Liver (tissue), 9 donors: ENCODE results near the gene RBM20. TPM values are rescaled to one million over a fixed set of nuclear protein-coding genes. Genes with fewer than 3 reads are reported as not detected.

Experiments used
- DNase-seq: peaks from one replicate; pipeline ENCODE4 v3.0.0-alpha.2; 2017; ENCODE audit warnings: low spot score
- H3K27ac ChIP-seq, 2 donors: one replicate each; pipeline ENCODE4 v1.7.0; 2013; ENCODE audit warnings: inconsistent platforms in 2 of 2, low read length in 2 of 2, control low read depth in 1 of 2, low read depth in 1 of 2, mild to moderate bottlenecking in 1 of 2
- H3K27me3 ChIP-seq, 4 donors: one replicate each; pipeline versions ENCODE4 v1.6.1 to v1.7.0; 2013; ENCODE audit warnings: low read length in 3 of 4, inconsistent platforms in 1 of 4, mild to moderate bottlenecking in 1 of 4, moderate library complexity in 1 of 4; ENCODE audit not compliant: control insufficient read depth in 4 of 4, insufficient read depth in 4 of 4
- H3K36me3 ChIP-seq, 4 donors: one replicate each; pipeline versions ENCODE4 v1.6.1 to v1.7.0; 2013; ENCODE audit warnings: low read length in 3 of 4, mild to moderate bottlenecking in 3 of 4, low read depth in 1 of 4, moderate library complexity in 1 of 4; ENCODE audit not compliant: control insufficient read depth in 4 of 4, insufficient read depth in 3 of 4
- H3K4me1 ChIP-seq, 4 donors: one replicate each; pipeline versions ENCODE4 v1.6.1 to v1.7.0; 2013; ENCODE audit warnings: low read length in 3 of 4, mild to moderate bottlenecking in 3 of 4, moderate library complexity in 1 of 4; ENCODE audit not compliant: control insufficient read depth in 4 of 4, insufficient read depth in 4 of 4
- H3K4me3 ChIP-seq, 3 donors: one replicate each; pipeline versions ENCODE4 v1.6.1 to v1.7.0; 2013; ENCODE audit warnings: low read length in 3 of 3, control low read depth in 1 of 3, low read depth in 1 of 3, mild to moderate bottlenecking in 1 of 3
- H3K9ac ChIP-seq, 2 donors: one replicate each; pipeline ENCODE4 v1.7.0; 2013; ENCODE audit warnings: low read length in 2 of 2, mild to moderate bottlenecking in 2 of 2, moderate library complexity in 2 of 2, control low read depth in 1 of 2, low read depth in 1 of 2
- H3K9me3 ChIP-seq, 4 donors: one replicate each; pipeline versions ENCODE4 v1.6.1 to v1.7.0; 2013; ENCODE audit warnings: low read length in 3 of 4; ENCODE audit not compliant: control insufficient read depth in 4 of 4
- EGR1 ChIP-seq, 2 donors: IDR thresholded peaks; 2 replicates each; pipeline ENCODE4 v1.6.1; 2016 to 2018; ENCODE audit warnings: antibody characterized with exemption in 2 of 2, low read depth in 2 of 2
- GABPA ChIP-seq, 2 donors: IDR thresholded peaks in 1 of 2; conservative IDR thresholded peaks in 1 of 2; 2 replicates each; pipeline ENCODE4 v1.6.1; 2016; ENCODE audit warnings: antibody characterized with exemption in 2 of 2, mild to moderate bottlenecking in 1 of 2, moderate library complexity in 1 of 2
- HNF4A ChIP-seq, 2 donors: conservative IDR thresholded peaks; 2 replicates each; pipeline ENCODE4 v1.6.1; 2016; ENCODE audit warnings: antibody characterized with exemption in 2 of 2, mild to moderate bottlenecking in 2 of 2
- JUND ChIP-seq, 2 donors: IDR thresholded peaks; 2 replicates each; pipeline ENCODE4 v1.6.1; 2016; ENCODE audit warnings: antibody characterized with exemption in 2 of 2
- NR2F2 ChIP-seq: IDR thresholded peaks from 2 replicates; pipeline ENCODE4 v1.6.1; 2016; ENCODE audit warnings: antibody characterized with exemption
- RAD21 ChIP-seq, 2 donors: IDR thresholded peaks; 2 replicates each; pipeline ENCODE4 v1.6.1; 2016; ENCODE audit warnings: antibody characterized with exemption in 2 of 2, mild to moderate bottlenecking in 2 of 2
- RXRA ChIP-seq, 2 donors: IDR thresholded peaks; 2 replicates each; pipeline ENCODE4 v1.6.1; 2017 to 2018; ENCODE audit warnings: antibody characterized with exemption in 2 of 2, mild to moderate bottlenecking in 1 of 2
- TAF1 ChIP-seq: conservative IDR thresholded peaks from 2 replicates; pipeline ENCODE4 v1.6.1; 2016; ENCODE audit warnings: antibody characterized with exemption, mild to moderate bottlenecking
- WGBS: extraction: QIAGEN DNeasy Blood & Tissue Kit; methylation state at CpG from one replicate; pipeline ENCODE4 v1.1.7; 2013; 5-methylcytosine and 5-hydroxymethylcytosine counted together
- polyA plus RNA-seq, 2 donors: library from polyadenylated mRNA; stranded (reverse) in 1 of 2; unstranded in 1 of 2; fragments of 200-250 nt in 1 of 2; fragments of >200 nt in 1 of 2; fragmentation: Nextera tagmentation in 1 of 2; extraction: Ambion mirVana in 1 of 2; gene quantifications; one replicate each; pipeline versions ENCODE4 v1.2.1 to v1.2.3, GENCODE V29; 2013 to 2015
- total RNA-seq, 2 donors: library from RNA; depleted of rRNA; stranded (reverse); fragments of >200 nt; gene quantifications; one replicate each; pipeline ENCODE4 v1.2.3, GENCODE V29; 2014
- TF ChIP-seq, protein P1 (sequence below): IDR thresholded peaks from 2 replicates; pipeline ENCODE4 v1.6.1; 2016; ENCODE audit warnings: antibody characterized with exemption
- TF ChIP-seq, protein P2 (sequence below): IDR thresholded peaks from 2 replicates; pipeline ENCODE4 v1.6.1; 2016; ENCODE audit warnings: antibody characterized with exemption
- TF ChIP-seq, protein P3 (sequence below): fragments of 150-350 bp; IDR thresholded peaks from 2 replicates; pipeline ENCODE4 v1.5.1; 2017; ENCODE audit warnings: improper control_type of control experiment, low read depth, low read length; ENCODE audit not compliant: missing input control
- donor health status: healthy.
- donor health status: healthy.
- donor health status: healthy.
- donor health status: healthy.
- donor health status: healthy.

The RBM20 gene
- total and polyA plus RNA-seq, 4 donors = 0.03 to 0.08 (median 0.05) TPM; not detected in 1

DNA sequence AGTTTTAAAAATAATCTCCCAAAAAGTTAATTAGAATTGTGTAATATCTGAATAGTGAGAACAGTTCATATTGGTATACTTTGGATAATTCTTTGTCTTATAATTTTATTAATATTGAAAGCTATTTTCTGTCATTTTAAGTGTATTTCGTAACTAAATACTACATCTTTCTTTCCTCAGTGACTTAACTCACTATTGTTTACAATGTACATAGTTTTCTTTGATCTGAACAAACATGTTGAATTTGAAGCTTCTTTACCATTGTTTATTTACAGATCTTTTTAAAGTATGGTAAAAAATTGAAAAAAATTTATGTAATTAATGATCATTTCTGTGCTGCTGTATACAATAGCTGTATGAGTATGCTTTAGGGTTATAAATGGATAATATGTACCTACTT, 232.7 kb downstream of the RBM20 start:
- H3K36me3 ChIP-seq = peaks cover 0 to 24% (median 7%) of the 10 kb centered on the region in 4 donors

GRCh38 chr10:110880012-110880411, 235.9 kb downstream of the RBM20 start:
- Histone ChIP-seq H3K36me3 (peaks cover 0 to 36% (median 13%) of the 10 kb centered on the region in 4 donors), H3K27me3 (no peaks in the 10 kb centered on the region), H3K4me3 (no peak overlapping the region), H3K9me3 (no peaks in the 10 kb centered on the region), H3K27ac (no peak overlapping the region), H3K9ac (no peak overlapping the region), H3K4me1 (peaks cover 0 to 22% (median 3%) of the 10 kb centered on the region in 4 donors)
- TF ChIP-seq JUND (IDR thresholded peaks at IDR 0.05) (no peak), HNF4A (conservative IDR thresholded peaks at IDR 0.05) (no peak), TAF1 (no peak), RXRA (IDR thresholded peaks at IDR 0.05) (no peak), NR2F2 (no peak), RAD21 (IDR thresholded peaks at IDR 0.05) (no peak), GABPA (IDR thresholded peaks at IDR 0.05 in 1 of 2, conservative IDR thresholded peaks at IDR 0.05 in 1 of 2) (no peak)
- TF ChIP-seq, protein P1, sequence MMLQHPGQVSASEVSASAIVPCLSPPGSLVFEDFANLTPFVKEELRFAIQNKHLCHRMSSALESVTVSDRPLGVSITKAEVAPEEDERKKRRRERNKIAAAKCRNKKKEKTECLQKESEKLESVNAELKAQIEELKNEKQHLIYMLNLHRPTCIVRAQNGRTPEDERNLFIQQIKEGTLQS = no peak
- 93% methylated on average over 3 of the region's 3 CpGs for WGBS
- no peak for DNase-seq

More for the DNA sequence above, 232.7 kb downstream of the RBM20 start:
- 99% methylated on average over 1 of the region's 1 CpG for WGBS
- H3K9me3 ChIP-seq = no peaks in the 10 kb centered on the region
- H3K27me3 ChIP-seq = no peaks in the 10 kb centered on the region
- DNase-seq = no peak
- no peak overlapping the region for H3K9ac ChIP-seq
- no peak overlapping the region for H3K4me3 ChIP-seq
- H3K4me1 ChIP-seq = peaks cover 3 to 34% (median 9%) of the 10 kb centered on the region in 4 donors
- H3K27ac ChIP-seq = no peak overlapping the region
- TF ChIP-seq, protein P2, sequence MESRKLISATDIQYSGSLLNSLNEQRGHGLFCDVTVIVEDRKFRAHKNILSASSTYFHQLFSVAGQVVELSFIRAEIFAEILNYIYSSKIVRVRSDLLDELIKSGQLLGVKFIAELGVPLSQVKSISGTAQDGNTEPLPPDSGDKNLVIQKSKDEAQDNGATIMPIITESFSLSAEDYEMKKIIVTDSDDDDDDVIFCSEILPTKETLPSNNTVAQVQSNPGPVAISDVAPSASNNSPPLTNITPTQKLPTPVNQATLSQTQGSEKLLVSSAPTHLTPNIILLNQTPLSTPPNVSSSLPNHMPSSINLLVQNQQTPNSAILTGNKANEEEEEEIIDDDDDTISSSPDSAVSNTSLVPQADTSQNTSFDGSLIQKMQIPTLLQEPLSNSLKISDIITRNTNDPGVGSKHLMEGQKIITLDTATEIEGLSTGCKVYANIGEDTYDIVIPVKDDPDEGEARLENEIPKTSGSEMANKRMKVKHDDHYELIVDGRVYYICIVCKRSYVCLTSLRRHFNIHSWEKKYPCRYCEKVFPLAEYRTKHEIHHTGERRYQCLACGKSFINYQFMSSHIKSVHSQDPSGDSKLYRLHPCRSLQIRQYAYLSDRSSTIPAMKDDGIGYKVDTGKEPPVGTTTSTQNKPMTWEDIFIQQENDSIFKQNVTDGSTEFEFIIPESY = no peak
- no peak for TF ChIP-seq EGR1 (IDR thresholded peaks at IDR 0.05; ENCODE audit: low read depth in 2 of 2)
- TF ChIP-seq, protein P3, sequence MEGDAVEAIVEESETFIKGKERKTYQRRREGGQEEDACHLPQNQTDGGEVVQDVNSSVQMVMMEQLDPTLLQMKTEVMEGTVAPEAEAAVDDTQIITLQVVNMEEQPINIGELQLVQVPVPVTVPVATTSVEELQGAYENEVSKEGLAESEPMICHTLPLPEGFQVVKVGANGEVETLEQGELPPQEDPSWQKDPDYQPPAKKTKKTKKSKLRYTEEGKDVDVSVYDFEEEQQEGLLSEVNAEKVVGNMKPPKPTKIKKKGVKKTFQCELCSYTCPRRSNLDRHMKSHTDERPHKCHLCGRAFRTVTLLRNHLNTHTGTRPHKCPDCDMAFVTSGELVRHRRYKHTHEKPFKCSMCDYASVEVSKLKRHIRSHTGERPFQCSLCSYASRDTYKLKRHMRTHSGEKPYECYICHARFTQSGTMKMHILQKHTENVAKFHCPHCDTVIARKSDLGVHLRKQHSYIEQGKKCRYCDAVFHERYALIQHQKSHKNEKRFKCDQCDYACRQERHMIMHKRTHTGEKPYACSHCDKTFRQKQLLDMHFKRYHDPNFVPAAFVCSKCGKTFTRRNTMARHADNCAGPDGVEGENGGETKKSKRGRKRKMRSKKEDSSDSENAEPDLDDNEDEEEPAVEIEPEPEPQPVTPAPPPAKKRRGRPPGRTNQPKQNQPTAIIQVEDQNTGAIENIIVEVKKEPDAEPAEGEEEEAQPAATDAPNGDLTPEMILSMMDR = no peak

- peak overlapping the region in 1 of 2 donors; percentile 0 for H3K27ac ChIP-seq
- WGBS = 80% methylated on average over 9 of the region's 9 CpGs
- DNase-seq = no peak
- H3K4me3 ChIP-seq = no peak overlapping the region
- no peaks in the 10 kb centered on the region for H3K27me3 ChIP-seq
- H3K4me1 ChIP-seq = peaks cover 0 to 20% (median 3%) of the 10 kb centered on the region in 4 donors
- no peak for TF ChIP-seq EGR1 (IDR thresholded peaks at IDR 0.05; ENCODE audit: low read depth in 2 of 2)
- H3K36me3 ChIP-seq = peaks cover 0 to 35% (median 15%) of the 10 kb centered on the region in 4 donors
- no peak overlapping the region for H3K9ac ChIP-seq
- H3K9me3 ChIP-seq = no peaks in the 10 kb centered on the region
These were observed 237.1 kb downstream of the RBM20 start for GRCh38 chr10:110881247-110881646.
